Measurements from ENCODE around the gene FCN3. TPM values are rescaled to one million over a fixed set of nuclear protein-coding genes. Genes with fewer than 3 reads are reported as not detected.

FCN3 gene
- total and polyA plus RNA-seq, 2 of the 4 experiments (the other 2 are of a cell fraction) = not detected

GRCh38 chr1:27341525-27342252 is 32.9 kb downstream of the FCN3 start, which contains the start of gene SYTL1:
Gene SYTL1 (plus strand): TSS chr1:27342022. CDS start chr1:27345335, 3,313 bp downstream.
- Histone ChIP-seq H2BK5ac (ENCODE audit: low read depth, low read length, poor library complexity, severe bottlenecking) (no peak within 1 kb of the TSS), H3K79me1 (ENCODE audit: low read depth in 1 of 2, low read length in 2 of 2) (no peaks in the 10 kb centered on the region), H3K27ac (ENCODE audit: insufficient read depth, low read length) (no peak within 1 kb of the TSS), H3K4me2 (ENCODE audit: low read depth, low read length) (peak within 1 kb of the TSS; percentile 53; the same call in 1 of the 2 replicates), H3K9me1 (ENCODE audit: insufficient read depth, low read length) (peaks cover 7% of the 10 kb centered on the region; the same call in 1 of the 2 replicates), H3K23ac (ENCODE audit: low read depth, low read length) (no peak within 1 kb of the TSS), H2BK20ac (ENCODE audit: low read depth, low read length) (peak within 1 kb of the TSS; percentile 29; the same call in 1 of the 2 replicates), H2BK15ac (ENCODE audit: low read depth, low read length) (peak within 1 kb of the TSS; percentile 38; the same call in 1 of the 3 replicates), H2AFZ (replicated peaks; ENCODE audit: low read length, poor library complexity) (peak within 1 kb of the TSS; percentile 90), H3K4me1 (ENCODE audit: control insufficient read depth, insufficient read depth, low read length) (peaks cover 14% of the 10 kb centered on the region), H3K56ac (ENCODE audit: extremely low read depth, insufficient read depth, low read length) (no peak within 1 kb of the TSS), H4K91ac (ENCODE audit: insufficient read depth, low read depth, low read length) (peak within 1 kb of the TSS; percentile 45; the same call in 1 of the 2 replicates), H3K18ac (ENCODE audit: low read depth, low read length) (0 out of 2 replicates have a peak within 1 kb of the TSS, but pooled peaks have one; percentile 8), H2AK5ac (ENCODE audit: low read depth, low read length) (peak within 1 kb of the TSS; percentile 68), H4K8ac (ENCODE audit: low read depth in 2 of 2, low read length in 2 of 2) (peak within 1 kb of the TSS in 1 of 2 experiments; percentile 81; a peak in 3 of 4 replicates), H3K4ac (ENCODE audit: low read depth, low read length) (peak within 1 kb of the TSS; percentile 31; the same call in 1 of the 2 replicates), H4K5ac (ENCODE audit: low read depth, low read length) (peak within 1 kb of the TSS; percentile 16), H2AK9ac (replicated peaks; ENCODE audit: low read depth, low read length, poor library complexity) (peak within 1 kb of the TSS; percentile 83), H4K20me1 (ENCODE audit: insufficient read depth, low read length) (no peaks in the 10 kb centered on the region), H3K14ac (replicated peaks; ENCODE audit: low read depth, low read length) (peak within 1 kb of the TSS; percentile 20; the same call in 1 of the 2 replicates), H3K36me3 (ENCODE audit: control insufficient read depth, insufficient read depth, low read length) (peaks cover 3% of the 10 kb centered on the region; the same call in 1 of the 2 replicates), H3K4me3 (ENCODE audit: insufficient read depth, low read depth, low read length) (no peak within 1 kb of the TSS), H3K27me3 (ENCODE audit: control insufficient read depth, insufficient read depth, low read length) (no peaks in the 10 kb centered on the region), H3K9me3 (ENCODE audit: control insufficient read depth, insufficient read depth, low read length) (no peaks in the 10 kb centered on the region), H3K9ac (ENCODE audit: low read depth, low read length) (no peak within 1 kb of the TSS), H2BK120ac (ENCODE audit: low read depth, low read length) (peak within 1 kb of the TSS; percentile 58)
- dilution Hi-C loops (cut with HindIII; ENCODE audit: low sequenced_read_pairs, unreplicated experiment) = no loop called here
- intact Hi-C loops (cut with micrococcal nuclease) = no loop called here
- ChIA-PET CTCF (interaction anchor here (0.6 kb wide), 1 partner anchor 1660 kb away, joined by 3 read pairs; no protein-coding TSS in a partner anchor), POLR2A (ENCODE audit: unreplicated experiment) (no interaction called here)
- 14% methylated on average over 3 of the region's 22 CpGs; no CpG with 5 or more reads in 1 of the 2 experiments for WGBS, 2 experiments (ENCODE audit: extremely low coverage in 2 of 2, insufficient read length in 1 of 2)
- DNase-seq (peak; percentile 67), ATAC-seq (ENCODE audit: low read depth) (peak; percentile 92)
- in situ Hi-C loops (cut with MboI; ENCODE audit: low sequenced_read_pairs) = no loop called here
- no TSS peak for BruUV-seq (replicated peaks)
- no peak for TF ChIP-seq POLR2A (IDR thresholded peaks at IDR 0.05; ENCODE audit: low read depth, low read length)
- TF ChIP-seq USF2 (IDR thresholded peaks at IDR 0.05; ENCODE audit: low read depth, low read length) = peak; percentile 37
- TF ChIP-seq FOS (IDR thresholded peaks at IDR 0.05; ENCODE audit: low read depth, low read length) = no peak
- no peak for TF ChIP-seq NFE2L2 (IDR thresholded peaks at IDR 0.05; ENCODE audit: low read depth, low read length)
- TF ChIP-seq MXI1 (IDR thresholded peaks at IDR 0.05; ENCODE audit: borderline replicate concordance, low read depth, low read length) = no peak
- no peak for TF ChIP-seq RAD21 (IDR thresholded peaks at IDR 0.05; ENCODE audit: low read length)
- no peak for TF ChIP-seq RFX5 (IDR thresholded peaks at IDR 0.05; ENCODE audit: low read depth, low read length)
- TF ChIP-seq CHD1 (IDR thresholded peaks at IDR 0.05; ENCODE audit: low read depth, low read length) = no peak
- no peak for TF ChIP-seq SMC3 (IDR thresholded peaks at IDR 0.05; ENCODE audit: low read depth, low read length)
- TF ChIP-seq MAFK (IDR thresholded peaks at IDR 0.05; ENCODE audit: low read depth, low read length) = peak; percentile 21; the same call in 1 of the 2 replicates
- no peak for TF ChIP-seq BHLHE40 (IDR thresholded peaks at IDR 0.05; ENCODE audit: low read depth, low read length)
- TF ChIP-seq CTCF (conservative IDR thresholded peaks at IDR 0.05; ENCODE audit: low read depth, low read length) = no peak
- TF ChIP-seq RCOR1 (IDR thresholded peaks at IDR 0.05; ENCODE audit: insufficient replicate concordance, low read length) = no peak
- peak; percentile 77 for TF ChIP-seq MAZ (IDR thresholded peaks at IDR 0.05; ENCODE audit: borderline replicate concordance, low read depth, low read length)
